Thoracic aorta endothelial cell (primary cell): ENCODE results near the gene NPAS2. TPM values are rescaled to one million over a fixed set of nuclear protein-coding genes. Genes with fewer than 3 reads are reported as not detected.

ENCODE experiments used
- total RNA-seq: library from RNA; depleted of rRNA; stranded (reverse); fragments of >200 nt; gene quantifications from 2 replicates; pipeline ENCODE4 v1.2.3, GENCODE V29; 2012

The NPAS2 gene, protein sequence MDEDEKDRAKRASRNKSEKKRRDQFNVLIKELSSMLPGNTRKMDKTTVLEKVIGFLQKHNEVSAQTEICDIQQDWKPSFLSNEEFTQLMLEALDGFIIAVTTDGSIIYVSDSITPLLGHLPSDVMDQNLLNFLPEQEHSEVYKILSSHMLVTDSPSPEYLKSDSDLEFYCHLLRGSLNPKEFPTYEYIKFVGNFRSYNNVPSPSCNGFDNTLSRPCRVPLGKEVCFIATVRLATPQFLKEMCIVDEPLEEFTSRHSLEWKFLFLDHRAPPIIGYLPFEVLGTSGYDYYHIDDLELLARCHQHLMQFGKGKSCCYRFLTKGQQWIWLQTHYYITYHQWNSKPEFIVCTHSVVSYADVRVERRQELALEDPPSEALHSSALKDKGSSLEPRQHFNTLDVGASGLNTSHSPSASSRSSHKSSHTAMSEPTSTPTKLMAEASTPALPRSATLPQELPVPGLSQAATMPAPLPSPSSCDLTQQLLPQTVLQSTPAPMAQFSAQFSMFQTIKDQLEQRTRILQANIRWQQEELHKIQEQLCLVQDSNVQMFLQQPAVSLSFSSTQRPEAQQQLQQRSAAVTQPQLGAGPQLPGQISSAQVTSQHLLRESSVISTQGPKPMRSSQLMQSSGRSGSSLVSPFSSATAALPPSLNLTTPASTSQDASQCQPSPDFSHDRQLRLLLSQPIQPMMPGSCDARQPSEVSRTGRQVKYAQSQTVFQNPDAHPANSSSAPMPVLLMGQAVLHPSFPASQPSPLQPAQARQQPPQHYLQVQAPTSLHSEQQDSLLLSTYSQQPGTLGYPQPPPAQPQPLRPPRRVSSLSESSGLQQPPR
- 34.9 and 35.6 TPM in 2 replicates for total RNA-seq

DNA sequence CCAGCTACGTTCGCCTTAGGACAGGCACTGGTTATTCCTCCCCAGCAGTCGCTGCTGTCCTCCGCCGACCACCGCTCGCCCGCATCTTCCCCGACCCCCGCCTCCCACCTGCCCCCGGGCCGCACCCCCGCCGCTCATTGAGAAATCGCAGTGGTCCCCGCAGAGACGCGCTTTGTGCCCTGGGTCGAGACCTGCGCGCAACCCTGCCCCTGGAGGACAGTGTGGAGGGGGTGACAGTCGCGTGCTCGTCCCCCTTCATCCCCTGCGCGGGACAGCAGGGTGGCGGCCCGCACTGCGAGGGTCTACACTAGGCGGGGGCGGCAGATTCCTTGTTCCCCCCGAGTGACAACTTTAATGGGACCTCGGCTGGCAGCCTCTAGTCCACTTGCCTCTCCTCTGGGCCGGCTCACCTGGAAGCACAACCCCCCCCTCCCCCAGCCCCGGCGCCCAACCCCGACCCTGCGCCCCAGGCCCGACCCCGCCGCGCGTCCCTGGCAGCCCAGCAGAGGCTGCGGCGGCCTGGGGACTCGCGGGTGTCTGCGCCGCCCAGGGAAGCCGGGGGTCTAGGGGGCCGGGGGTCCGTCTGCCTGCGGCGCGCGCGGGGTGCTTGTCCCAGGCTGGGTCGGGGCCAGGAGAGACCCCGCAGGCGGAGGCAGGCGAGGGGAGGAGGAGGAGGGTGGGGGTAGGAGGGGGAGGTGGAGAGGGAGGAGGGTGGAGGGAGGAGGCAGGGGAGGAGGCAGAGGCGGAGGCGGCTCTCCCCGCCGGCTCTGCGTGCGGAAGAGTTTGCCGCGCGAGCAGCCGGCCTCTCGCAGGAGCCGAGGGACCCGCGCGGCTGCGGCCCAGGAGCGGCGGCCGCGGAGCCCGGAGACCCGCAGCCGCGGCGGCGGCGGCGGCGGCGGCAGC is at the start of gene NPAS2:
Gene NPAS2, plus strand, starts transcription at position 770 of the 903 bp plus-strand sequence. CDS start 84,616 bp downstream, outside the sequence.

DNA sequence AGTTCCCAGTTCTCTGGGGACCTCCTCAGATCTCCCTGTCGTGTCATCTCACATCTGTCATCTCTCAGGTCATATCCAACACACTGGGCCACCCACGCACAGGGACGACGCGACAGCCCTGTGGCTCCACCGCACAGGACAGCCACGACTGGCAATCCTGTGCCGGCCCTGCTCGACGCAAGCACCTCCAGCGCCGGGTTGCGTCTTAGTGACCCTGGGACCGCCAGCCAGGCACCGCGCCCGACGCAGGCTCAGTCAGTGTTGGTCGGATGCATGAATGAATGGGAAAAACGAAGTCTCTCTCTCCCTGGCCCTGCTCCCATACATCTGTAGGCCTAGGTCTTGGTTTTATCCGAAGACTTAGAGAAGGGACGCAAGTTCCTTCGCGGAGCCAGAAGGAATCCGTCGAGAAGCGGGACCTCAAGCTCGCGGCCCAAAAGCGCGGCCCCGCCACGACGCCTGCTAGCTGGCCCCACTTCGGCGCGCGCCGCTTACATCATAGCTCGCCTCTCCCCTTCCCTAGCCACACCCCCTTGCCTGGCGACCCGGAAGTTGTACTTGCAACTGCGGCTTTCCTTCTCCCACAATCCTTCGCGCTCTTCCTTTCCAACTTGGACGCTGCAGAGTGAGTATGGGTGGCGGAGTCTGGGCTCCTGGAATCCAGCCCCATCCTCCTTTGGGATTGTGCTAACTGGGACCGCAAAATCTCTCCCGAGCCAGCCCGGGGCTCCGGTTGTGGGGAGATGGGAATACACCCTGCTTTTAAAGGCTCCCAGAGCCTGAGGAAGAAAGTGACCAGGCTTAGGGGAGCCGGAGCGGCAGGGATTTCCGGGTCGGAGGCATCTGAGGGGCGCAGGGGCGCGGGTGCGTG is 182.0 kb downstream of the NPAS2 start, which contains the start of gene RPL31:
Gene RPL31, plus strand, starts transcription at position 599 of the 871 bp plus-strand sequence. CDS start 413 bp downstream, outside the sequence.

Other genes with a start within 250 kb of the NPAS2 start
- gene RPL31, start 182.2 kb downstream of the NPAS2 start, total RNA-seq, result 924 and 957 TPM in 2 replicates